GM21367 (cell line): ENCODE measurements around the gene INPP1.

Source experiments
- ATAC-seq: cut with Tn5 transposase; IDR thresholded peaks from one replicate; pipeline ENCODE4 v1.9.1; 2021; ENCODE audit not compliant: unreplicated experiment

Gene INPP1

GRCh38 chr2:190407662-190408537 is 64.5 kb downstream of the INPP1 start, which contains the start of gene MFSD6:
TSS of gene MFSD6 (plus strand) at chr2:190408355. CDS start at chr2:190436030, 27,675 bp downstream.
- ATAC-seq, result peak; percentile 61

GRCh38 chr2:190408538-190409271 is 65.3 kb downstream of the INPP1 start:
- ATAC-seq, result peak; percentile 46

GRCh38 chr2:190409616-190410015 is 66.2 kb downstream of the INPP1 start:
- no peak for ATAC-seq

DNA sequence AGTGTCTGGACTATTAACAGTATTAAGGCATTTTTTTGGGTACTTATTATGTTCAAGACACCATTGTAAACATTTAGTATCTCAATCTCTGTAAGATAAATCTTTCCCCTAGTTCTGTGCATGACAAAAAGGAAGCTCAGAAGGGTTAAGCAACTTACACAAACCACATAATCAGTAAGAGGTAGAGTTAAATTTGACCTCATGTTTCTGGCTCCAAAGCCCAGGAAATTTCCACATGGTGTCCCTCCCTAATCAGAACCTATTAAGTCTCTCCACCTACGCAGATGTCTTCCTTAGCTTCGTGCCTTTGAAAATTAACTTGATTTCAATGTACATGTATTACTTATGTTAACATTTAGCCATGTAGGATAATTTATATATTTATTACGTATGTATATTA is 66.8 kb downstream of the INPP1 start:
- no peak for ATAC-seq

DNA sequence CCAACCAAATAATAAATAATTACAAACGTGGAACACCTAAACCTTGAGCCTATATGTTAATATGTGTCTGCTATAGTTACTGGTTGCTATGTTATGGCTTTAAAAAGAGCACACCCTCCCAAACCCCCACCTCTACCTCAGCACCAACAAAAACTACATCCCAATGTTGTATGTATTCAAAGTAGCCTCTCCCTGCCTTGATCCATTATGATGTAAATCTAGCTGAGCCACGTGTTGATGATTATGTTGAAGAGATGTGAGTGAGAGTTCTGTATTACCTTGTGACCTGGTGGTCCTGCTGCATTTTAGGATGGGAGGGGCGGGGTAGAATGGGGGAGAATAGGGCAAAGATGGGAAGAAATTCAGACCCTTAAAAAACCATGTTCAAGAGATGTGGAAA is 69.6 kb downstream of the INPP1 start:
- no peak for ATAC-seq

DNA sequence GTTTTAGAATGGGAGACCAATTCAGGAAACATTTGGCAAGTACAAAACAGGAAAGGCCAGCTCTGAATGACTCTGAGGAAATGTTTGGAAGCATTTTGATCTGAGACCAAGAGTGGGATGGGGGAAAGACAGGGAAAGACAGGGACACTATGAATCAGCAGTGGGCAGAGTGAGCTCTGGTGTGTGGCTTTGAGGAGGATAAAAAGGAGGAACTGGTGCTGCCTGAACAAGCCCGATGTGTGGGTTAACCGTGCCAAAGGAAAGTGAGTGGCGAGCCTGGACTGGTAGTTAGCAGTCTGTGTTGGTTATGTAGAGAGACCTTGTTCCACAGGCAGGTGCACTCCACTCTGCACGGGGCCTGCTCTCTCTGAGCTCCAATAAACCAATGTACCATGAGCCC is 70.0 kb downstream of the INPP1 start:
- ATAC-seq, result no peak

- ATAC-seq, result no peak
These were observed 71.9 kb downstream of the INPP1 start for GRCh38 chr2:190415251-190415650.

DNA sequence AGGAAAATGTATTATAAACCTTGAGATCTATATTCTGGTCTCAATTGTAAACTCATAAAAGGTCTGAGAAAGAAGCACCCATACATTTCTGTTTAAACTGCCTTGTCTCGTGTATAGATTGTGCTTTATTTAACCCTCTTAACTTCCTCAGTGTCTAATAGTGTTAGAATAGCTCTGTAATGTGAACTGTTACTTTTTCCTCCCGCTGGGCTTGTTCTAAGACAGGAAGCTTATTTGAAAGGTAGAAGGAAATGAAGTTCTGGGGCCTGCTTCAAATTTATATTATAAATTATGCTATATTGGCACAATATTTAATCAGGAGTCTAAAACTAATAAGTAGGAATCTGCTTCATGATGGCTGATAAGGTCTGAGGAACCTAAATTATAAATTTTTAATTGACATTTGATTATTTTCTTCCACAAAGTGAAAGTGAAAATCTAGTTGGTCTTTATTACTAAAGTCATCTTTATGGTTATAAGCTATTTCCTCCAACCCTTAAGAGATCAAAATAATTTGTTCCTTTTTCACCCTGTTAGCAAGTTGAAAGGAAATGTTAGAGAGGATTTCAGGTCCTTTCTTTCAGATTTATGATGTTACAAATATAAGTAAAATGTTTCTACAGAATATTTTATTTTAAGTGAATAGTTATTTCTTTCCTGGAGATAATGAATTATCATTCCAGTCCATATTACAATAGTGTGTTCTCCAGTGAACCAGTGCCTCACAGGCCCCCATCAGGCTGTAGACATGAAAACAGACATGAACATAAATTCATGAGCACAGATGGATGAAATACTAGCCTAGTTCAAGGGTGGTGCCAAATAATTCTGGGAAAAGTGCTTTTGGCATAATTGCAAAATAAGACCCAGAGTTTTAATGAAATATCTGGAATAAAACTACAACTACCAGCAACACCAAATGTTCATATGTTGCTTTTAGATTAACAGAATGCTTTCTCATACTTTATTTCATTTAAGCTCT is 72.7 kb downstream of the INPP1 start:
- ATAC-seq, result peak; percentile 46

DNA sequence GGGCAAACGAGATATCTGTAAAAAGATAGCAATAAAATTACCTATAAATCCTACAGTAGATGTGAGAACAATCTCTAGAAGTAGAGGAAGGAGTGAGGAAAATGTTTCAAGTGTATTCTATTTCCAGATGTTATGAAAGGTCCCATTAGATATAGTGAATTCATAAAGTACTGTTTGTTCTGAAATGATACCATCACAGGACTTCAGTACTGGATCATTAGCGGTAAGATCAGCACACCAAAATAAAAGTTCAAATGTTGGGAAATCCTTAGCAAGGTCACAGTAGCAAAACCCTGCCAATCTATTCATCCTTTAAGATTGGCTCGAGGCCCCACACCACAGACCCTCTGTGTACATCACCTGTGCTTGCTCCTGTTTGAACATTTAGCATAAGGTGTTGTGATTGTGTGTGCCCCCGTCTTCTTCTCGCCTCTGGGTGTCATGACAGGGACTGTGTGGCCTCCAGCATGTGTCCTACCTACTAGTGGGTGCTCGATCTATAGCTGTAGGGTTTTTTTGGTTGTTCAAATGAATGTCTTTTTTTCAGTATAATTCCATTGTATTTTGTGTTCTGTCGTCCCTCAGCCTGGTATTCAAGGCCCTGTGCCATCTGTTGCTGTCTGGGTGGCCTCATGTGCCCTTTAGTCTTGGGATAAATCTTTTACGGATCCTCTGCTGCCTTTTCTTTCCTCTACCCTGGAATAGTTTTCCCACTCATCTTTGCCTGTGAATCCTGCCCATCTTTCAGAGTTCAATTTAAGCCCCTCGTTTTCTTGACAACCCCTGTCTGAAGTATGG is 73.9 kb downstream of the INPP1 start:
- ATAC-seq, result no peak

GRCh38 chr2:190418727-190419126 is 75.3 kb downstream of the INPP1 start:
- no peak for ATAC-seq

DNA sequence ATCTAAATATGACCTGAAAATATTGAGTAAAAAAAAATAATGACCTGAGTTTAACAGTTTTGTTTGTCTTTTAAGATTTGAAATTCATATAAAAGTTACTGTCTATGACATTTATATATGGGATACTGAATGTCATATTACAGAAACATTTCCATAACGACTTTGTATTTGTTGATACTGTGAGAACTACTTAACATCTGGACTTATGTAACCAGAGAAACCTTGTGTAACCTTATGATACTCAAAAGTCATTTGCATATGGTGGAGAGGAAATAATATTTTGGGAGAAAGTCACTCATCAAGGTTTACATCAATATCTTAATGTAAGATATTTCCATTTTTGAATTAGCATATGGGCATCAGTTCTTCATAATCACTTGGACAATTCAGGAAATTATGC is 77.4 kb downstream of the INPP1 start:
- ATAC-seq, result no peak
